Endothelial cell of umbilical vein (primary cell): ENCODE measurements around the gene ABRAXAS1. TPM values are rescaled to one million over a fixed set of nuclear protein-coding genes. Genes with fewer than 3 reads are reported as not detected.
A peak's percentile ranks its signal among the peaks of the same experiment; 100 is the strongest.
"Not testable (repeated sequence)": the region's sequence is repeated elsewhere in the genome, so short reads cannot be mapped to it uniquely, and the experiment has no call there.

Experiments
- BruUV-seq: library from RNA; stranded (reverse); fragments of 400-500 nt; replicated peaks from 2 replicates; lab custom pipeline; 2021; lab: Mats Ljungman, UMichigan
- CTCF ChIA-PET: fragments of 300-600, 350-600 bp; sonication (Branson Sonifier 250); formaldehyde crosslinking; loops from one replicate; lab custom pipeline; 2021; ENCODE audit warnings: antibody characterized with exemption, inconsistent platforms; lab: Charles Lee
- POLR2A ChIA-PET: fragments of 300-600, 350-600 bp; sonication (Branson Sonifier 250); formaldehyde crosslinking; loops from one replicate; lab custom pipeline; 2021; ENCODE audit warnings: antibody characterized with exemption, inconsistent platforms; lab: Charles Lee
- DNase-seq: peaks from one replicate; pipeline ENCODE4 v3.0.0-alpha.2; 2011; ENCODE audit warnings: low read depth, low spot score
- FAIRE-seq: peaks from 2 replicates; lab custom pipeline; 2011; peaks lifted over from hg19 to GRCh38; lab: Jason Lieb, UNC
- H2AFZ ChIP-seq: 2 replicates; pipeline ENCODE4 v1.6.0; 2012; ENCODE audit warnings: low read depth, low read length, control low read depth, inconsistent platforms
- H3K27ac ChIP-seq: 2 replicates; pipeline ENCODE4 v1.5.1; 2011; ENCODE audit warnings: low read depth, mild to moderate bottlenecking, control low read depth, low read length, moderate library complexity; ENCODE audit not compliant: insufficient read depth
- H3K27me3 ChIP-seq, 2 experiments: 2 replicates each; pipeline versions ENCODE4 v1.6.0 to v1.6.1; 2011; ENCODE audit warnings: low read length in 2 of 2, mixed read lengths in 1 of 2; ENCODE audit not compliant: control insufficient read depth in 2 of 2, insufficient read depth in 2 of 2
- H3K36me3 ChIP-seq, 2 experiments: 2 replicates in 1 of 2; 3 replicates in 1 of 2; pipeline ENCODE4 v1.5.1; 2011; ENCODE audit warnings: low read length in 2 of 2, mild to moderate bottlenecking in 1 of 2, moderate library complexity in 1 of 2; ENCODE audit not compliant: control insufficient read depth in 2 of 2, insufficient read depth in 2 of 2; ENCODE audit errors: extremely low read depth in 1 of 2
- H3K4me1 ChIP-seq: 3 replicates; pipeline ENCODE4 v1.5.1; 2011; ENCODE audit warnings: mild to moderate bottlenecking, low read length; ENCODE audit not compliant: control insufficient read depth, insufficient read depth; ENCODE audit errors: extremely low read depth
- H3K4me2 ChIP-seq: 2 replicates; pipeline ENCODE4 v1.6.1; 2011; ENCODE audit warnings: low read length, control low read depth, mixed read lengths; ENCODE audit not compliant: insufficient read depth
- H3K4me3 ChIP-seq, 3 experiments: fragments of 200-600 bp in 1 of 3; sonication (generic), shearing (Covaris generic) in 1 of 3; replicated peaks in 1 of 3; 2 replicates each; pipeline ENCODE4 v1.5.1; 2011 to 2016; ENCODE audit warnings: control low read depth in 3 of 3, low read length in 3 of 3, mild to moderate bottlenecking in 2 of 3, inconsistent platforms in 1 of 3, low read depth in 1 of 3, moderate library complexity in 1 of 3; ENCODE audit not compliant: insufficient read depth in 1 of 3
- H3K79me2 ChIP-seq: 2 replicates; pipeline ENCODE4 v1.6.0; 2012; ENCODE audit warnings: low read length, inconsistent platforms; ENCODE audit not compliant: control insufficient read depth, insufficient read depth
- H3K9ac ChIP-seq: replicated peaks from 2 replicates; pipeline ENCODE3; 2011; ENCODE audit warnings: low read length, control low read depth; ENCODE audit not compliant: insufficient read depth; ENCODE audit errors: extremely low read depth
- H3K9me1 ChIP-seq: replicated peaks from 3 replicates; pipeline ENCODE4 v1.6.0; 2011; ENCODE audit warnings: mild to moderate bottlenecking, low read length; ENCODE audit not compliant: control insufficient read depth, insufficient read depth; ENCODE audit errors: extremely low read depth
- H3K9me3 ChIP-seq: replicated peaks from 2 replicates; pipeline ENCODE4 v1.5.1; 2012; ENCODE audit warnings: low read length, inconsistent platforms; ENCODE audit not compliant: control insufficient read depth, insufficient read depth
- H4K20me1 ChIP-seq: replicated peaks from 2 replicates; pipeline ENCODE3; 2011; ENCODE audit warnings: mild to moderate bottlenecking, low read length; ENCODE audit not compliant: control insufficient read depth, insufficient read depth; ENCODE audit errors: extremely low read depth
- EZH2 ChIP-seq: IDR thresholded peaks from 2 replicates; pipeline ENCODE4 v1.6.1; 2012; ENCODE audit warnings: borderline replicate concordance, low read depth, mild to moderate bottlenecking, moderate library complexity, low read length, inconsistent platforms; ENCODE audit not compliant: severe bottlenecking
- FOS ChIP-seq: IDR thresholded peaks from 2 replicates; pipeline ENCODE4 v1.6.1; 2011; ENCODE audit warnings: mild to moderate bottlenecking, low read length, moderate library complexity, borderline replicate concordance; ENCODE audit not compliant: insufficient read depth
- GATA2 ChIP-seq: IDR thresholded peaks from 2 replicates; pipeline ENCODE4 v1.7.0; 2011; ENCODE audit warnings: low read depth, mild to moderate bottlenecking, moderate library complexity, mixed read lengths, low read length; ENCODE audit not compliant: insufficient read length, insufficient read depth
- JUN ChIP-seq: IDR thresholded peaks from 2 replicates; pipeline ENCODE4 v1.6.1; 2011; ENCODE audit warnings: borderline replicate concordance, low read depth; ENCODE audit not compliant: insufficient read length, insufficient read depth
- MYC ChIP-seq: IDR thresholded peaks from one replicate; pipeline ENCODE4 v1.6.1; 2011; ENCODE audit warnings: mild to moderate bottlenecking, low read depth, low read length
- POLR2A ChIP-seq: IDR thresholded peaks from 2 replicates; pipeline ENCODE4 v1.6.1; 2012; ENCODE audit warnings: low read depth, mild to moderate bottlenecking, control low read depth, low read length
- POLR2AphosphoS5 ChIP-seq: IDR thresholded peaks from 2 replicates; pipeline ENCODE4 v1.6.1; 2012; ENCODE audit warnings: low read depth, mild to moderate bottlenecking, control low read depth, low read length, moderate library complexity; ENCODE audit not compliant: insufficient read depth
- dilution Hi-C: fragments of 300-500 bp; cut with MboI; formaldehyde crosslinking; loops from one replicate; pipeline ENCODE4 v1.15.0; 2019; ENCODE audit warnings: low sequenced_read_pairs; ENCODE audit not compliant: extremely low pct_ligation_motif_present
- intact Hi-C: fragments of 100-400 bp; cut with micrococcal nuclease; formaldehyde crosslinking; loops from one replicate; pipeline ENCODE4 v1.10.0; 2022
- polyA plus RNA-seq, 4 experiments: library from polyadenylated mRNA; depleted of rRNA in 3 of 4; stranded (reverse) in 3 of 4; unstranded in 1 of 4; fragments of >200 nt; gene quantifications; 2 replicates each; pipeline versions ENCODE4 v1.2.1 to v1.2.3, GENCODE V29; 2011 to 2012; ENCODE audit warnings: missing spikeins in 1 of 4
- total RNA-seq: library from RNA; stranded (reverse); gene quantifications from 2 replicates; pipeline ENCODE4 v1.2.3, GENCODE V29; 2021
- TF ChIP-seq, protein P1 (sequence below): IDR thresholded peaks from 2 replicates; pipeline ENCODE4 v1.6.1; 2011; ENCODE audit not compliant: insufficient read depth, insufficient read length

Gene ABRAXAS1
- total and polyA plus RNA-seq, 2 donors (not counting 3 experiments of a cell fraction or from before 2014, with no cell fraction given), result 5.5 to 16.7 TPM

DNA sequence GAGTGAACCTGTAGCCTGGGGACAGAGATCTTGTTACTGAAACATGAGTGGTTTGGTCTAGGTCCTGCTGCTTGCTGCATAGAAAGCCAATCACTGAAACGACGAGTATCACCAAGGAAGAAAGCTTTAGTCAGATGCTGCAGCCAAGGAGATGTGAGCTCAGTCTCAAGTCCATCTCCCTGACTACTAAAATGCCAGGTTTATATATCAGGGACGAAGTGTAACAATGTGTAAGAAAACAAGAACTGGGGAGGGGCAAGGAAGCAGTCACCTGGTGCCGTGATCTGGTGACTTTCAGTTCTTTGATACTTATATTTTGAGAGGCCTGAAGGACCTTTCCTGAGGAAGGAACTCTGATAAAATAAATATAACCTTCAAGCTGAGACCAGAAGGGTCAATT lies 19.6 kb upstream of the ABRAXAS1 start:
- ChIA-PET POLR2A (no interaction called here), CTCF (no interaction called here)
- Histone ChIP-seq H3K9me3 (no peaks in the 10 kb centered on the region), H3K4me2 (no peak overlapping the region), H3K36me3 (no peaks in the 10 kb centered on the region), H3K27me3 (peaks cover 0 to 2% of the 10 kb centered on the region in 2 experiments), H3K4me3 (no peak overlapping the region), H4K20me1 (no peaks in the 10 kb centered on the region), H3K4me1 (no peaks in the 10 kb centered on the region), H3K9me1 (no peaks in the 10 kb centered on the region), H2AFZ (peak overlapping the region; percentile 71), H3K27ac (no peak overlapping the region), H3K9ac (no peak overlapping the region), H3K79me2 (no peaks in the 10 kb centered on the region)
- no TSS peak for BruUV-seq
- DNase-seq, result no peak
- dilution Hi-C loops (no loop called here), intact Hi-C loops (loop anchor here (10.0 kb wide), 1 partner anchor 1000 kb away; no protein-coding TSS in a partner anchor)
- TF ChIP-seq JUN, result no peak
- no peak for FAIRE-seq

DNA sequence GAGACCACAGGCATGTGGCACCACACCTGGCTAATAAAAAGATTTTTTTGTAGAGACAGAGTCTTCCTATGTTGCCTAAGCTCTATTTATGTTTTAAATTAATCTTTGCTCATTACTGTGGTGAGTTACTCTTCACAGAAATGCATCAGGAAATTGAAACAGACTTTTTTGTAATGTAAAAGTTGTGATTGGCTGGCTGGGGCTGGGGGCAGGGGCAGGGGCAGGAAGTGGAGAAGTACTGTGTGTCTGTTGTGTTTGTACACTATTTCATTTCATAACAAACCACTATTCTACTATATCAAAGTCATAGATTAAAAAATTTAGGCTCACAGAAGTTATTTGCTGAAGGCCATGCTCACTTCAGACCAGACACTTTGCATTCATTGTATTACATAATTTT lies 19.1 kb upstream of the ABRAXAS1 start:
- Histone ChIP-seq H3K4me2 (no peak overlapping the region), H3K4me3 (no peak overlapping the region), H3K27ac (no peak overlapping the region), H3K9me3 (no peaks in the 10 kb centered on the region), H3K27me3 (peaks cover 0 to 2% of the 10 kb centered on the region in 2 experiments), H4K20me1 (no peaks in the 10 kb centered on the region), H3K36me3 (no peaks in the 10 kb centered on the region), H3K4me1 (no peaks in the 10 kb centered on the region), H3K79me2 (no peaks in the 10 kb centered on the region), H2AFZ (no peak overlapping the region), H3K9ac (no peak overlapping the region), H3K9me1 (no peaks in the 10 kb centered on the region)
- DNase-seq (no peak), FAIRE-seq (no peak)
- POLR2A ChIA-PET, result no interaction called here
- dilution Hi-C loops, result no loop called here
- BruUV-seq, result no TSS peak
- intact Hi-C loops, result loop anchor here (10.0 kb wide), 1 partner anchor 1001 kb away; no protein-coding TSS in a partner anchor
- no peak for TF ChIP-seq MYC
- TF ChIP-seq FOS, result no peak
- no peak for TF ChIP-seq POLR2AphosphoS5
- no peak for TF ChIP-seq EZH2
- no peak for TF ChIP-seq JUN
- TF ChIP-seq, protein P1, sequence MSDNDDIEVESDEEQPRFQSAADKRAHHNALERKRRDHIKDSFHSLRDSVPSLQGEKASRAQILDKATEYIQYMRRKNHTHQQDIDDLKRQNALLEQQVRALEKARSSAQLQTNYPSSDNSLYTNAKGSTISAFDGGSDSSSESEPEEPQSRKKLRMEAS, result no peak
- no peak for TF ChIP-seq GATA2
- TF ChIP-seq POLR2A, result no peak
- CTCF ChIA-PET, result no interaction called here

DNA sequence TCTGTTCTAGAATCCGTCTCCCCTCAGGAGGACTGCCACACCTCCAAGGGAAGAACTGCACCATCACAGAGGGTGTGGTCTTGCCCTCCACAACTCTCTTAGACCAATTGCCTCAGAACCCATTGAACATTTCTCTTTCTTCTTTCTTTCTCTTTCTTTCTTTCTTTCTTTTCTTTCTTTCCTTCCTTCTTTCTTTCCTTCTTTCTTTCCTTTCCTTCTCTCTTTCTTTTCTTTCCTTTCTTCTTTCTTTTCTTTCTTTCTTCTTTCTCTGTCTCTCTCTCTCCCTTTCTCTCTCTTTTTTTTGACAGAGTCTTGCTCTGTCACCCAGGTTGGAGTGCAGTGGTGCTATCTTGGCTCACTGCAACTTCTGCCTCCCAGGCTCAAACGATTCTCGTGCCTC lies 16.8 kb upstream of the ABRAXAS1 start:
- CTCF ChIA-PET, H3K27ac ChIP-seq, H3K4me1 ChIP-seq, FAIRE-seq, H2AFZ ChIP-seq, H3K36me3 ChIP-seq, H3K27me3 ChIP-seq, H3K9me1 ChIP-seq, dilution Hi-C loops, DNase-seq, H3K9me3 ChIP-seq, H3K4me3 ChIP-seq, H3K79me2 ChIP-seq, POLR2A ChIA-PET, H3K9ac ChIP-seq, H3K4me2 ChIP-seq, BruUV-seq, H4K20me1 ChIP-seq: not testable (repeated sequence)
- intact Hi-C loops, result loop anchor here (10.0 kb wide), 1 partner anchor 1003 kb away; no protein-coding TSS in a partner anchor
